ENCODE results near the gene C10orf95. TPM values are rescaled to one million over a fixed set of nuclear protein-coding genes. Genes with fewer than 3 reads are reported as not detected.
A peak's percentile ranks its signal among the peaks of the same experiment; 100 is the strongest.

Gene C10orf95
- total RNA-seq, 1 donor from 2014 or later, result 0.46 TPM

GRCh38 chr10:102416695-102417094 lies 34.6 kb downstream of the C10orf95 start:
- no peak for DNase-seq (ENCODE audit: low spot score)

- no peak for DNase-seq (ENCODE audit: low spot score)
Observed at GRCh38 chr10:102416283-102416682, 35.1 kb downstream of the C10orf95 start.

- no peak for DNase-seq (ENCODE audit: low spot score)
Observed at GRCh38 chr10:102414749-102415148, 36.6 kb downstream of the C10orf95 start.

GRCh38 chr10:102413806-102414561 lies 37.4 kb downstream of the C10orf95 start:
- DNase-seq (ENCODE audit: low spot score), result no peak

GRCh38 chr10:102413053-102413705 lies 38.2 kb downstream of the C10orf95 start:
- no peak for DNase-seq (ENCODE audit: low spot score)

GRCh38 chr10:102412293-102412692 lies 39.0 kb downstream of the C10orf95 start:
- DNase-seq (ENCODE audit: low spot score), result no peak

GRCh38 chr10:102411341-102412255 lies 39.7 kb downstream of the C10orf95 start:
- DNase-seq (ENCODE audit: low spot score), result no peak

GRCh38 chr10:102410429-102411073 lies 40.8 kb downstream of the C10orf95 start:
- no peak for DNase-seq (ENCODE audit: low spot score)

- DNase-seq (ENCODE audit: low spot score), result no peak
Observed at GRCh38 chr10:102409604-102410428, 41.5 kb downstream of the C10orf95 start.

- no peak for DNase-seq (ENCODE audit: low spot score)
Observed at GRCh38 chr10:102408728-102409603, 42.4 kb downstream of the C10orf95 start.

GRCh38 chr10:102408131-102408727 lies 43.1 kb downstream of the C10orf95 start:
- peak; percentile 65 for DNase-seq (ENCODE audit: low spot score)

- DNase-seq (ENCODE audit: low spot score), result no peak
Observed at GRCh38 chr10:102407425-102408130, 43.8 kb downstream of the C10orf95 start.

GRCh38 chr10:102406815-102407214 lies 44.5 kb downstream of the C10orf95 start:
- DNase-seq (ENCODE audit: low spot score), result peak; percentile 62

GRCh38 chr10:102405632-102406031 lies 45.7 kb downstream of the C10orf95 start:
- DNase-seq (ENCODE audit: low spot score), result no peak

- DNase-seq (ENCODE audit: low spot score), result no peak
Observed at GRCh38 chr10:102405108-102405571, 46.2 kb downstream of the C10orf95 start.

- no peak for DNase-seq (ENCODE audit: low spot score)
Observed at GRCh38 chr10:102404361-102405107, 46.8 kb downstream of the C10orf95 start.

GRCh38 chr10:102403115-102403514 lies 48.2 kb downstream of the C10orf95 start:
- DNase-seq (ENCODE audit: low spot score), result no peak

GRCh38 chr10:102402512-102402896 lies 48.8 kb downstream of the C10orf95 start:
- no peak for DNase-seq (ENCODE audit: low spot score)

Measured in mucosa of gallbladder (tissue), 1 donor.